Lower leg skin (tissue), 3 donors: Measurements from ENCODE around the gene LBHD1.

Source experiments
- CTCF ChIP-seq, 3 donors: fragments of 450-650 bp; IDR thresholded peaks; one replicate each; pipeline ENCODE4 v1.5.1; 2016; ENCODE audit warnings: antibody characterized with exemption in 3 of 3, mild to moderate bottlenecking in 3 of 3, moderate library complexity in 2 of 3
- POLR2A ChIP-seq, 2 donors: fragments of 450-650 bp; IDR thresholded peaks; one replicate each; pipeline ENCODE4 v1.6.1; 2016 to 2017; ENCODE audit warnings: antibody characterized with exemption in 2 of 2, mild to moderate bottlenecking in 1 of 2, moderate library complexity in 1 of 2

GRCh38 chr11:62712861-62713260 is 40.8 kb upstream of the LBHD1 start:
- TF ChIP-seq CTCF (IDR thresholded peaks at IDR 0.05) (no peak), POLR2A (IDR thresholded peaks at IDR 0.05) (no peak)
